GM18511 (cell line): ENCODE measurements around the gene ZG16.

ENCODE experiments used
- ATAC-seq: cut with Tn5 transposase; IDR thresholded peaks from one replicate; pipeline ENCODE4 v1.9.1; 2021; ENCODE audit warnings: mild to moderate bottlenecking, moderate library complexity; ENCODE audit not compliant: unreplicated experiment

ZG16 gene

GRCh38 chr16:29820271-29820701 lies 42.2 kb downstream of the ZG16 start, which contains the start of gene MVP:
Gene MVP (plus strand): TSS chr16:29820462. CDS start chr16:29830550, 10,088 bp downstream.
- no peak for ATAC-seq

- ATAC-seq: peak; percentile 59
Observed at GRCh38 chr16:29820730-29821642, 42.9 kb downstream of the ZG16 start.

GRCh38 chr16:29821643-29822115 lies 43.6 kb downstream of the ZG16 start:
- ATAC-seq: no peak

GRCh38 chr16:29824589-29825144 lies 46.6 kb downstream of the ZG16 start:
- ATAC-seq: no peak

- ATAC-seq: no peak
Observed at GRCh38 chr16:29825145-29826044, 47.3 kb downstream of the ZG16 start.

- ATAC-seq: no peak
Observed at GRCh38 chr16:29826342-29826695, 48.3 kb downstream of the ZG16 start.

- no peak for ATAC-seq
Observed at GRCh38 chr16:29830774-29831173, 52.7 kb downstream of the ZG16 start.

GRCh38 chr16:29831490-29831889 lies 53.4 kb downstream of the ZG16 start:
- no peak for ATAC-seq
